GM23338 (cell line): Measurements from ENCODE around the gene TUBB8. TPM values are rescaled to one million over a fixed set of nuclear protein-coding genes. Genes with fewer than 3 reads are reported as not detected.

Experiments
- ATAC-seq: fragments of 200-7000 bp; cut with Tn5 transposase; 3 replicates; pipeline ENCODE4 v1.9.1; 2020
- DNase-seq: peaks from one replicate; pipeline ENCODE4 v3.0.0-alpha.2; 2015; ENCODE audit warnings: low spot score
- H2AFZ ChIP-seq: fragments of 200-600 bp; sonication (generic); 2 replicates; pipeline ENCODE4 v1.8.0; 2016; ENCODE audit warnings: antibody characterized with exemption, mild to moderate bottlenecking, moderate library complexity
- H3F3A ChIP-seq: fragments of 200-600 bp; sonication (generic); replicated peaks from 2 replicates; pipeline ENCODE4 v1.8.0; 2017; ENCODE audit warnings: antibody characterized with exemption, mixed run types, low read depth
- H3K27ac ChIP-seq: fragments of 200-600 bp; sonication (generic); 2 replicates; pipeline ENCODE4 v1.6.1; 2016; ENCODE audit warnings: low read depth
- H3K27me3 ChIP-seq: fragments of 200-600 bp; sonication (generic); 2 replicates; pipeline ENCODE4 v1.8.0; 2016; ENCODE audit warnings: mild to moderate bottlenecking, mixed run types, moderate library complexity; ENCODE audit not compliant: insufficient read depth
- H3K36me3 ChIP-seq: fragments of 200-600 bp; sonication (generic); 2 replicates; pipeline ENCODE4 v1.8.0; 2016; ENCODE audit warnings: mild to moderate bottlenecking; ENCODE audit not compliant: insufficient read depth
- H3K4me1 ChIP-seq: fragments of 200-600 bp; sonication (generic); 2 replicates; pipeline ENCODE4 v1.8.0; 2016; ENCODE audit warnings: mild to moderate bottlenecking, moderate library complexity; ENCODE audit not compliant: insufficient read depth
- H3K4me2 ChIP-seq: fragments of 200-600 bp; sonication (generic); 2 replicates; pipeline ENCODE4 v1.7.1; 2017; ENCODE audit warnings: mixed run types
- H3K4me3 ChIP-seq: fragments of 200-600 bp; sonication (generic); 2 replicates; pipeline ENCODE4 v1.6.1; 2016; ENCODE audit warnings: mixed run types
- H3K79me2 ChIP-seq: fragments of 200-600 bp; sonication (generic); replicated peaks from 2 replicates; pipeline ENCODE4 v1.8.0; 2017; ENCODE audit warnings: mild to moderate bottlenecking; ENCODE audit not compliant: insufficient read depth
- H3K9me2 ChIP-seq: fragments of 200-600 bp; sonication (generic); 2 replicates; pipeline ENCODE4 v1.8.0; 2017; ENCODE audit not compliant: insufficient read depth
- H4K20me1 ChIP-seq: fragments of 200-600 bp; sonication (generic); replicated peaks from 2 replicates; pipeline ENCODE4 v1.8.0; 2017; ENCODE audit warnings: mild to moderate bottlenecking; ENCODE audit not compliant: insufficient read depth
- H3K27ac Mint-ChIP-seq: 2 replicates; pipeline ENCODE4 v1.8.0; 2020; ENCODE audit warnings: inconsistent platforms, mild to moderate bottlenecking, moderate library complexity, mixed read lengths
- H3K27me3 Mint-ChIP-seq: 3 replicates; pipeline ENCODE4 v1.8.0; 2022; ENCODE audit warnings: low read depth, mild to moderate bottlenecking, moderate library complexity, mixed read lengths, inconsistent platforms; ENCODE audit not compliant: insufficient read depth, poor library complexity
- H3K36me3 Mint-ChIP-seq: 3 replicates; pipeline ENCODE4 v1.8.0; 2021; ENCODE audit warnings: low read depth, mild to moderate bottlenecking, inconsistent platforms, moderate library complexity, mixed read lengths
- H3K4me1 Mint-ChIP-seq: 3 replicates; pipeline ENCODE4 v1.8.0; 2020; ENCODE audit warnings: mild to moderate bottlenecking, inconsistent platforms, mixed read lengths
- H3K4me3 Mint-ChIP-seq: 3 replicates; pipeline ENCODE4 v1.8.0; 2021; ENCODE audit warnings: moderate library complexity, mild to moderate bottlenecking, inconsistent platforms, mixed read lengths
- H3K9me3 Mint-ChIP-seq: 3 replicates; pipeline ENCODE4 v1.8.0; 2020; ENCODE audit warnings: moderate library complexity, mild to moderate bottlenecking, inconsistent platforms, mixed read lengths
- CREB1 ChIP-seq: fragments of 250-450 bp; sonication (Bioruptor Pico); IDR thresholded peaks from 2 replicates; pipeline ENCODE4 v1.5.0; 2020; ENCODE audit warnings: low read depth, mild to moderate bottlenecking, moderate library complexity
- EZH2 ChIP-seq: fragments of 200-600 bp; sonication (generic); IDR thresholded peaks from one replicate; pipeline ENCODE4 v1.8.0; 2017; ENCODE audit warnings: antibody characterized with exemption, mild to moderate bottlenecking, low read depth; ENCODE audit not compliant: unreplicated experiment
- POLR2AphosphoS5 ChIP-seq: IDR thresholded peaks from 2 replicates; pipeline ENCODE4 v1.6.1; 2016; ENCODE audit warnings: antibody characterized with exemption, low read depth
- STAT1 ChIP-seq: IDR thresholded peaks from one replicate; pipeline ENCODE4 v1.6.1; 2016; ENCODE audit warnings: antibody characterized with exemption; ENCODE audit not compliant: unreplicated experiment
- ZNF331 ChIP-seq: fragments of 250-450 bp; sonication (Bioruptor Pico); IDR thresholded peaks from 2 replicates; pipeline ENCODE4 v1.5.0; 2020; ENCODE audit warnings: low read depth, mild to moderate bottlenecking, moderate library complexity
- polyA plus RNA-seq: library from polyadenylated mRNA; unstranded; fragments of >200 nt; fragmentation: Nextera tagmentation; extraction: Ambion mirVana; gene quantifications from 2 replicates; pipeline ENCODE4 v1.2.1, GENCODE V29; 2016
- total RNA-seq: library from RNA; depleted of rRNA; stranded (reverse); fragments of >200 nt; shearing (Covaris generic); gene quantifications from 2 replicates; pipeline ENCODE4 v1.2.3, GENCODE V29; 2014
- TF ChIP-seq, protein P1 (sequence below): IDR thresholded peaks from 2 replicates; pipeline ENCODE4 v1.6.1; 2016; ENCODE audit warnings: antibody characterized with exemption
- TF ChIP-seq, protein P2 (sequence below): fragments of 250-450 bp; sonication (Bioruptor Pico); IDR thresholded peaks from 2 replicates; pipeline ENCODE4 v1.5.0; 2020; ENCODE audit warnings: mild to moderate bottlenecking, moderate library complexity
- TF ChIP-seq, protein P3 (sequence below): IDR thresholded peaks from one replicate; pipeline ENCODE4 v1.6.1; 2018; ENCODE audit warnings: antibody characterized with exemption; ENCODE audit not compliant: unreplicated experiment

TUBB8 gene
- total and polyA plus RNA-seq, 2 experiments from 2014 or later: 0.40 to 1.1 TPM

DNA sequence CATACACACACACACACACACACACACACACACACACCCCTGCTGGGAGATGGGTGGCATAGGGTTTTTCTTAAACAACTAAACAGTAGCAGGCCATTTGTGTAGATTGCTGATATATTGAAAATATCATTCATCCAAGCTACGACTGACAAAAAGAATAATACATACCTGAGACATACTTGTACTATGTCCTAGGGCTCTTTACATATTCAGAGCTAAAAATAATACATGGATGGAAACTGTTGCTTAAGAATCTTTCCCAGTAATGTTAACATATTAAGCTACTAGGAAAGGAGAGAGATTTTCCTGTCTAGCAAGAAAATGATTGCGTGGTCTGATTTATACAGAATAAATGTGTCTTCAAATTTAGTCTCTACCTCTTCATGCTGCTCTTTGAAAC, 40.2 kb upstream of the TUBB8 start:
- H3K27ac ChIP-seq: no peak overlapping the region
- H3K4me3 ChIP-seq: no peak overlapping the region
- Mint-ChIP-seq H3K27me3 (no peaks in the 10 kb centered on the region), H3K4me3 (no peak overlapping the region), H3K36me3 (no peaks in the 10 kb centered on the region), H3K27ac (no peak overlapping the region), H3K4me1 (peaks cover 2% of the 10 kb centered on the region; the same call in 1 of the 3 replicates), H3K9me3 (peaks cover 32% of the 10 kb centered on the region)
- no peak for TF ChIP-seq CREB1 (CRISPR knock-in tag)
- TF ChIP-seq, protein P1, sequence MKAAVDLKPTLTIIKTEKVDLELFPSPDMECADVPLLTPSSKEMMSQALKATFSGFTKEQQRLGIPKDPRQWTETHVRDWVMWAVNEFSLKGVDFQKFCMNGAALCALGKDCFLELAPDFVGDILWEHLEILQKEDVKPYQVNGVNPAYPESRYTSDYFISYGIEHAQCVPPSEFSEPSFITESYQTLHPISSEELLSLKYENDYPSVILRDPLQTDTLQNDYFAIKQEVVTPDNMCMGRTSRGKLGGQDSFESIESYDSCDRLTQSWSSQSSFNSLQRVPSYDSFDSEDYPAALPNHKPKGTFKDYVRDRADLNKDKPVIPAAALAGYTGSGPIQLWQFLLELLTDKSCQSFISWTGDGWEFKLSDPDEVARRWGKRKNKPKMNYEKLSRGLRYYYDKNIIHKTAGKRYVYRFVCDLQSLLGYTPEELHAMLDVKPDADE: no peak
- no peak for TF ChIP-seq EZH2
- TF ChIP-seq, protein P2, sequence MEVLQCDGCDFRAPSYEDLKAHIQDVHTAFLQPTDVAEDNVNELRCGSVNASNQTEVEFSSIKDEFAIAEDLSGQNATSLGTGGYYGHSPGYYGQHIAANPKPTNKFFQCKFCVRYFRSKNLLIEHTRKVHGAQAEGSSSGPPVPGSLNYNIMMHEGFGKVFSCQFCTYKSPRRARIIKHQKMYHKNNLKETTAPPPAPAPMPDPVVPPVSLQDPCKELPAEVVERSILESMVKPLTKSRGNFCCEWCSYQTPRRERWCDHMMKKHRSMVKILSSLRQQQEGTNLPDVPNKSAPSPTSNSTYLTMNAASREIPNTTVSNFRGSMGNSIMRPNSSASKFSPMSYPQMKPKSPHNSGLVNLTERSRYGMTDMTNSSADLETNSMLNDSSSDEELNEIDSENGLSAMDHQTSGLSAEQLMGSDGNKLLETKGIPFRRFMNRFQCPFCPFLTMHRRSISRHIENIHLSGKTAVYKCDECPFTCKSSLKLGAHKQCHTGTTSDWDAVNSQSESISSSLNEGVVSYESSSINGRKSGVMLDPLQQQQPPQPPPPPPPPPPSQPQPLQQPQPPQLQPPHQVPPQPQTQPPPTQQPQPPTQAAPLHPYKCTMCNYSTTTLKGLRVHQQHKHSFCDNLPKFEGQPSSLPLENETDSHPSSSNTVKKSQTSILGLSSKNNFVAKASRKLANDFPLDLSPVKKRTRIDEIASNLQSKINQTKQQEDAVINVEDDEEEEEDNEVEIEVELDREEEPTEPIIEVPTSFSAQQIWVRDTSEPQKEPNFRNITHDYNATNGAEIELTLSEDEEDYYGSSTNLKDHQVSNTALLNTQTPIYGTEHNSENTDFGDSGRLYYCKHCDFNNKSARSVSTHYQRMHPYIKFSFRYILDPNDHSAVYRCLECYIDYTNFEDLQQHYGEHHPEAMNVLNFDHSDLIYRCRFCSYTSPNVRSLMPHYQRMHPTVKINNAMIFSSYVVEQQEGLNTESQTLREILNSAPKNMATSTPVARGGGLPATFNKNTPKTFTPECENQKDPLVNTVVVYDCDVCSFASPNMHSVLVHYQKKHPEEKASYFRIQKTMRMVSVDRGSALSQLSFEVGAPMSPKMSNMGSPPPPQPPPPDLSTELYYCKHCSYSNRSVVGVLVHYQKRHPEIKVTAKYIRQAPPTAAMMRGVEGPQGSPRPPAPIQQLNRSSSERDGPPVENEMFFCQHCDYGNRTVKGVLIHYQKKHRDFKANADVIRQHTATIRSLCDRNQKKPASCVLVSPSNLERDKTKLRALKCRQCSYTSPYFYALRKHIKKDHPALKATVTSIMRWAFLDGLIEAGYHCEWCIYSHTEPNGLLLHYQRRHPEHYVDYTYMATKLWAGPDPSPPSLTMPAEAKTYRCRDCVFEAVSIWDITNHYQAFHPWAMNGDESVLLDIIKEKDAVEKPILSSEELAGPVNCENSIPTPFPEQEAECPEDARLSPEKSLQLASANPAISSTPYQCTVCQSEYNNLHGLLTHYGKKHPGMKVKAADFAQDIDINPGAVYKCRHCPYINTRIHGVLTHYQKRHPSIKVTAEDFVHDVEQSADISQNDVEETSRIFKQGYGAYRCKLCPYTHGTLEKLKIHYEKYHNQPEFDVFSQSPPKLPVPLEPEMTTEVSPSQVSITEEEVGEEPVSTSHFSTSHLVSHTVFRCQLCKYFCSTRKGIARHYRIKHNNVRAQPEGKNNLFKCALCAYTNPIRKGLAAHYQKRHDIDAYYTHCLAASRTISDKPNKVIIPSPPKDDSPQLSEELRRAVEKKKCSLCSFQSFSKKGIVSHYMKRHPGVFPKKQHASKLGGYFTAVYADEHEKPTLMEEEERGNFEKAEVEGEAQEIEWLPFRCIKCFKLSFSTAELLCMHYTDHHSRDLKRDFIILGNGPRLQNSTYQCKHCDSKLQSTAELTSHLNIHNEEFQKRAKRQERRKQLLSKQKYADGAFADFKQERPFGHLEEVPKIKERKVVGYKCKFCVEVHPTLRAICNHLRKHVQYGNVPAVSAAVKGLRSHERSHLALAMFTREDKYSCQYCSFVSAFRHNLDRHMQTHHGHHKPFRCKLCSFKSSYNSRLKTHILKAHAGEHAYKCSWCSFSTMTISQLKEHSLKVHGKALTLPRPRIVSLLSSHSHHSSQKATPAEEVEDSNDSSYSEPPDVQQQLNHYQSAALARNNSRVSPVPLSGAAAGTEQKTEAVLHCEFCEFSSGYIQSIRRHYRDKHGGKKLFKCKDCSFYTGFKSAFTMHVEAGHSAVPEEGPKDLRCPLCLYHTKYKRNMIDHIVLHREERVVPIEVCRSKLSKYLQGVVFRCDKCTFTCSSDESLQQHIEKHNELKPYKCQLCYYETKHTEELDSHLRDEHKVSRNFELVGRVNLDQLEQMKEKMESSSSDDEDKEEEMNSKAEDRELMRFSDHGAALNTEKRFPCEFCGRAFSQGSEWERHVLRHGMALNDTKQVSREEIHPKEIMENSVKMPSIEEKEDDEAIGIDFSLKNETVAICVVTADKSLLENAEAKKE (CRISPR knock-in tag): no peak
- TF ChIP-seq, protein P3, sequence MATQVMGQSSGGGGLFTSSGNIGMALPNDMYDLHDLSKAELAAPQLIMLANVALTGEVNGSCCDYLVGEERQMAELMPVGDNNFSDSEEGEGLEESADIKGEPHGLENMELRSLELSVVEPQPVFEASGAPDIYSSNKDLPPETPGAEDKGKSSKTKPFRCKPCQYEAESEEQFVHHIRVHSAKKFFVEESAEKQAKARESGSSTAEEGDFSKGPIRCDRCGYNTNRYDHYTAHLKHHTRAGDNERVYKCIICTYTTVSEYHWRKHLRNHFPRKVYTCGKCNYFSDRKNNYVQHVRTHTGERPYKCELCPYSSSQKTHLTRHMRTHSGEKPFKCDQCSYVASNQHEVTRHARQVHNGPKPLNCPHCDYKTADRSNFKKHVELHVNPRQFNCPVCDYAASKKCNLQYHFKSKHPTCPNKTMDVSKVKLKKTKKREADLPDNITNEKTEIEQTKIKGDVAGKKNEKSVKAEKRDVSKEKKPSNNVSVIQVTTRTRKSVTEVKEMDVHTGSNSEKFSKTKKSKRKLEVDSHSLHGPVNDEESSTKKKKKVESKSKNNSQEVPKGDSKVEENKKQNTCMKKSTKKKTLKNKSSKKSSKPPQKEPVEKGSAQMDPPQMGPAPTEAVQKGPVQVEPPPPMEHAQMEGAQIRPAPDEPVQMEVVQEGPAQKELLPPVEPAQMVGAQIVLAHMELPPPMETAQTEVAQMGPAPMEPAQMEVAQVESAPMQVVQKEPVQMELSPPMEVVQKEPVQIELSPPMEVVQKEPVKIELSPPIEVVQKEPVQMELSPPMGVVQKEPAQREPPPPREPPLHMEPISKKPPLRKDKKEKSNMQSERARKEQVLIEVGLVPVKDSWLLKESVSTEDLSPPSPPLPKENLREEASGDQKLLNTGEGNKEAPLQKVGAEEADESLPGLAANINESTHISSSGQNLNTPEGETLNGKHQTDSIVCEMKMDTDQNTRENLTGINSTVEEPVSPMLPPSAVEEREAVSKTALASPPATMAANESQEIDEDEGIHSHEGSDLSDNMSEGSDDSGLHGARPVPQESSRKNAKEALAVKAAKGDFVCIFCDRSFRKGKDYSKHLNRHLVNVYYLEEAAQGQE: no peak
- TF ChIP-seq STAT1: no peak
- TF ChIP-seq POLR2AphosphoS5: no peak
- TF ChIP-seq ZNF331 (CRISPR knock-in tag): no peak
- H3F3A ChIP-seq: no peaks in the 10 kb centered on the region
- H4K20me1 ChIP-seq: no peaks in the 10 kb centered on the region
- no peaks in the 10 kb centered on the region for H3K36me3 ChIP-seq
- H3K4me1 ChIP-seq: no peaks in the 10 kb centered on the region
- no peak overlapping the region for H2AFZ ChIP-seq
- H3K9me2 ChIP-seq: no peaks in the 10 kb centered on the region
- no peak for ATAC-seq
- no peak for DNase-seq
- H3K79me2 ChIP-seq: no peaks in the 10 kb centered on the region
- no peak overlapping the region for H3K4me2 ChIP-seq
- no peaks in the 10 kb centered on the region for H3K27me3 ChIP-seq
